Gastroesophageal sphincter (tissue), 4 donors: ENCODE measurements around the gene AP1G2. TPM values are rescaled to one million over a fixed set of nuclear protein-coding genes. Genes with fewer than 3 reads are reported as not detected.

Experiments used
- ATAC-seq: fragments of 150-250 bp; one replicate; pipeline ENCODE4 v1.9.1; 2016; ENCODE audit warnings: mild to moderate bottlenecking, moderate library complexity
- H3K27ac ChIP-seq, 4 donors: fragments of 200-600 bp; sonication (generic) in 3 of 4; 1 replicate in 3 of 4; 2 replicates in 1 of 4; pipeline ENCODE4 v1.5.1; 2016 to 2019
- H3K27me3 ChIP-seq: fragments of 200-600 bp; sonication (generic); one replicate; pipeline ENCODE4 v1.5.1; 2019
- H3K36me3 ChIP-seq, 2 donors: fragments of 200-600 bp; sonication (generic); one replicate each; pipeline ENCODE4 v1.5.1; 2019; ENCODE audit warnings: control low read depth in 1 of 2
- H3K4me1 ChIP-seq, 3 donors: fragments of 200-600 bp; sonication (generic); 1 replicate in 2 of 3; 2 replicates in 1 of 3; pipeline ENCODE4 v1.5.1; 2016 to 2019; ENCODE audit warnings: control low read depth in 2 of 3
- H3K4me3 ChIP-seq, 2 donors: fragments of 200-600 bp; sonication (generic); one replicate each; pipeline ENCODE4 v1.5.1; 2019; ENCODE audit warnings: mild to moderate bottlenecking in 1 of 2, moderate library complexity in 1 of 2
- H3K9me3 ChIP-seq, 3 donors: fragments of 200-600 bp; sonication (generic); one replicate each; pipeline ENCODE4 v1.5.1; 2017 to 2019; ENCODE audit warnings: control low read depth in 2 of 3
- EP300 ChIP-seq: sonication (generic); formaldehyde crosslinking; IDR thresholded peaks from one replicate; pipeline ENCODE4 v1.6.1; 2017; ENCODE audit warnings: antibody characterized with exemption, mild to moderate bottlenecking
- POLR2A ChIP-seq, 2 donors: fragments of 450-650 bp; IDR thresholded peaks; one replicate each; pipeline ENCODE4 v1.6.1; 2017; ENCODE audit warnings: antibody characterized with exemption in 2 of 2, mild to moderate bottlenecking in 2 of 2, moderate library complexity in 1 of 2
- POLR2AphosphoS5 ChIP-seq: sonication (generic); formaldehyde crosslinking; IDR thresholded peaks from one replicate; pipeline ENCODE4 v1.6.1; 2017; ENCODE audit warnings: antibody characterized with exemption
- WGBS, 2 donors: methylation state at CpG; one replicate each; pipeline ENCODE4 v1.1.5; 2018; ENCODE audit warnings: low coverage in 1 of 2; 5-methylcytosine and 5-hydroxymethylcytosine counted together
- total RNA-seq, 4 donors: library from RNA; depleted of rRNA; stranded (reverse); fragments of >200 nt; gene quantifications; one replicate each; pipeline ENCODE4 v1.1.0, GENCODE V29; 2016
- TF ChIP-seq, protein P1 (sequence below), 4 experiments: fragments of 200-600 bp in 2 of 4; fragments of 450-650 bp in 2 of 4; sonication (generic) in 1 of 4; IDR thresholded peaks; one replicate each; pipeline ENCODE4 v1.5.1; 2017 to 2019; ENCODE audit warnings: antibody characterized with exemption in 4 of 4, mild to moderate bottlenecking in 2 of 4, moderate library complexity in 2 of 4

The AP1G2 gene
- total RNA-seq, 4 donors from 2014 or later, result 7.2 to 43.1 (median 21.9) TPM

GRCh38 chr14:23536494-23536893 is 31.1 kb downstream of the AP1G2 start:
- ATAC-seq, result no peak

DNA sequence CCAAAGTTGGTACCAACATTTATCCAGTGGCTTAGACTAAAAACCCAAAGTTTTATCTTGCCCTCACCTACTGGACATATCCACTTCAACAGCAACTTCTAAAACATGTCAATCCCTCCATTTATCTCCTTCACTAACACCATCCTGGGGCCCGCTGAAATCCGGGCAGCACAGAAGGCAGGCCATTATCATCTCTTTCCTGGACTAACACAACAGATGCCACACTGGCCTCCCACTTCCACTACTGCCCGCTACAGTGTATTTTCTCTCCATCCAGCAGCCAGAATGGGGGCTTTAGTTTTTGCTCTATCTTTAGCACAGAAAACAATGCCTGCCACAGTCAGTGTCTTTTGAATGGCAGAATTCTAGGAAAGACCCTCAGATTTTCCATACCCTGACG is 31.6 kb downstream of the AP1G2 start:
- H3K4me1 ChIP-seq, result peaks cover 0 to 4% (median 0%) of the 10 kb centered on the region in 3 donors
- H3K4me3 ChIP-seq, result no peak overlapping the region
- H3K9me3 ChIP-seq, result no peaks in the 10 kb centered on the region
- H3K36me3 ChIP-seq, result peaks cover 0 to 22% of the 10 kb centered on the region in 2 donors
- no peaks in the 10 kb centered on the region for H3K27me3 ChIP-seq
- WGBS, 2 donors, result 68 to 70% methylated on average over 2 to 4 of the region's 4 CpGs
- ATAC-seq, result no peak
- no peak overlapping the region for H3K27ac ChIP-seq
- no peak for TF ChIP-seq POLR2A (IDR thresholded peaks at IDR 0.05)
- TF ChIP-seq, protein P1, sequence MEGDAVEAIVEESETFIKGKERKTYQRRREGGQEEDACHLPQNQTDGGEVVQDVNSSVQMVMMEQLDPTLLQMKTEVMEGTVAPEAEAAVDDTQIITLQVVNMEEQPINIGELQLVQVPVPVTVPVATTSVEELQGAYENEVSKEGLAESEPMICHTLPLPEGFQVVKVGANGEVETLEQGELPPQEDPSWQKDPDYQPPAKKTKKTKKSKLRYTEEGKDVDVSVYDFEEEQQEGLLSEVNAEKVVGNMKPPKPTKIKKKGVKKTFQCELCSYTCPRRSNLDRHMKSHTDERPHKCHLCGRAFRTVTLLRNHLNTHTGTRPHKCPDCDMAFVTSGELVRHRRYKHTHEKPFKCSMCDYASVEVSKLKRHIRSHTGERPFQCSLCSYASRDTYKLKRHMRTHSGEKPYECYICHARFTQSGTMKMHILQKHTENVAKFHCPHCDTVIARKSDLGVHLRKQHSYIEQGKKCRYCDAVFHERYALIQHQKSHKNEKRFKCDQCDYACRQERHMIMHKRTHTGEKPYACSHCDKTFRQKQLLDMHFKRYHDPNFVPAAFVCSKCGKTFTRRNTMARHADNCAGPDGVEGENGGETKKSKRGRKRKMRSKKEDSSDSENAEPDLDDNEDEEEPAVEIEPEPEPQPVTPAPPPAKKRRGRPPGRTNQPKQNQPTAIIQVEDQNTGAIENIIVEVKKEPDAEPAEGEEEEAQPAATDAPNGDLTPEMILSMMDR (IDR thresholded peaks at IDR 0.05), result no peak

More at GRCh38 chr14:23536494-23536893, 31.1 kb downstream of the AP1G2 start:
- H3K27me3 ChIP-seq, result no peaks in the 10 kb centered on the region
- H3K9me3 ChIP-seq, result no peaks in the 10 kb centered on the region
- peaks cover 0 to 22% of the 10 kb centered on the region in 2 donors for H3K36me3 ChIP-seq
- WGBS, 2 donors, result 71 to 83% methylated on average over 1 of the region's 2 CpGs
- H3K4me1 ChIP-seq, result peaks cover 0 to 4% (median 0%) of the 10 kb centered on the region in 3 donors
- TF ChIP-seq EP300 (no peak), POLR2AphosphoS5 (no peak), POLR2A (IDR thresholded peaks at IDR 0.05) (no peak)
- TF ChIP-seq, protein P1 (IDR thresholded peaks at IDR 0.05), result no peak
- no peak overlapping the region for H3K27ac ChIP-seq
- no peak overlapping the region for H3K4me3 ChIP-seq

DNA sequence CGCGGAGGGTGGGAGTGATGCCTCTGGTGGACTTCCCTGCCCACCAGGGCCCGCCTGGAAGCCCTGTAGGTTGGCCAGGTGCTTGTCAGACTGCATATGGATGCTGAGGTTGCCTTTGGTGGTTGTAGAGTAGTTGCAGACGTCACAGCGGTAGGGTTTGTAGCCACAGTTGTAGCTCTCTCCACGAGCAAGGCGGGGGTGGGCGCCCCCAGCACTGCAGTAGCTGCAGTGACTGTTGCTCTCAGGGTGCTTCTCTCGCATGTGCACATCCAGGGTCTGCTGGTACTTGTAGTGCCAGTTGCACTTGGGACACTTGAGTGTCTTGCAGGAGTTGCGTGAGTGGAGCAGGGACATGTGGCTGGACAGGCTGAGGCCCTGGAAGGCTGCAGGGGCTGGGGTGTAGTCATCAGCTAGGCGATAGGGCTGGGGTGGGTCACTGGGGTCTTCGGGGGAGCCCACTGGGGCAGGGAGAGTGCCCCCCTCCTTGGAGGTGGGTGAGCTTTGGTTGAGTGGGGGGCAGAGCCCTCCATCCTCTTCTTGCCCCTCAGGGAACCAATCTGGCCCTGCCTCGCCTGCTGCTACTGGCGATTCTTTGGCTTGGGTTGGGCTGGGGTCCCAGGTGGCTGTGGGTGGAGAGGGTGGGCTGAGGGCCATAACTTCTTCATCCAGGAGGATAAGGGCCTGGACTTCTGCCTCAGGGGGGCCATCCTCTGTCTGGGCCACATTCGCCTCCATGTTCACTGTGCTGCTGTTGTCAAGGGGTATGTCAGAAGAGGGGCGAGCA is 33.7 kb downstream of the AP1G2 start:
- ATAC-seq, result no peak
- 80 to 100% methylated on average over 1 of the region's 16 CpGs for WGBS, 2 donors
- Histone ChIP-seq H3K9me3 (no peaks in the 10 kb centered on the region), H3K36me3 (peaks cover 0 to 22% of the 10 kb centered on the region in 2 donors), H3K4me1 (no peaks in the 10 kb centered on the region), H3K27me3 (no peaks in the 10 kb centered on the region), H3K27ac (no peak overlapping the region), H3K4me3 (no peak overlapping the region)
- TF ChIP-seq POLR2A (IDR thresholded peaks at IDR 0.05), result no peak
- TF ChIP-seq POLR2AphosphoS5, result no peak
- TF ChIP-seq, protein P1 (IDR thresholded peaks at IDR 0.05), result no peak
- no peak for TF ChIP-seq EP300

- no peaks in the 10 kb centered on the region for H3K9me3 ChIP-seq
- H3K27me3 ChIP-seq, result no peaks in the 10 kb centered on the region
- 94% methylated on average over 2 of the region's 7 CpGs; no CpG with 5 or more reads in 1 of the 2 donors for WGBS, 2 donors
- H3K36me3 ChIP-seq, result peaks cover 0 to 22% of the 10 kb centered on the region in 2 donors
- no peak overlapping the region for H3K4me3 ChIP-seq
- no peak for ATAC-seq
- TF ChIP-seq, protein P1 (IDR thresholded peaks at IDR 0.05), result no peak
- TF ChIP-seq POLR2A (IDR thresholded peaks at IDR 0.05) (no peak), EP300 (no peak), POLR2AphosphoS5 (no peak)
- no peaks in the 10 kb centered on the region for H3K4me1 ChIP-seq
- no peak overlapping the region for H3K27ac ChIP-seq
These were observed 34.9 kb downstream of the AP1G2 start for GRCh38 chr14:23532658-23533057.

DNA sequence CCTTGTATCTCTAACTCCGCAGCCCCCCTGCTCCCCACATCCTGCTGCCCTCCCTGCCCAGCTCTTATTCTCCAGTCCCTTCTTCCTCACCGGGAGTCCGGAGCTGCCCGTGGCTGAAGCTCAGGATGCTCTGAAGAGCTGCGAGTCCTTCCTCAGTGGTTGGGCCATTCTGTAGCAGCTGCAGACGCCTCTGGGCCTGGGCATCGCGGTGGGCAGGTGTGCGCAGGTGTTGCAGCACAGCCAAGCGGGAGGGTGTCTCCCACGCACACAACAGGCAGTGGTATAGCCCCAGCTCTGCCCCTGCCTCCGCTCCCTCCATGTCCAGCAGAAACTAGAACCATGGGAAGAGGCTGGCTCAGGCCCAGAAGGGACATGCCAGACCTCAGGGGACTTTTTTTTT is 36.2 kb downstream of the AP1G2 start:
- H3K27me3 ChIP-seq, result no peaks in the 10 kb centered on the region
- H3K36me3 ChIP-seq, result peaks cover 0 to 27% of the 10 kb centered on the region in 2 donors
- no peaks in the 10 kb centered on the region for H3K9me3 ChIP-seq
- TF ChIP-seq POLR2A (IDR thresholded peaks at IDR 0.05) (no peak), EP300 (no peak), POLR2AphosphoS5 (no peak)
- TF ChIP-seq, protein P1 (IDR thresholded peaks at IDR 0.05), result no peak
- H3K4me1 ChIP-seq, result no peaks in the 10 kb centered on the region
- no peak overlapping the region for H3K4me3 ChIP-seq
- ATAC-seq, result no peak
- WGBS, 2 donors, result 80 to 91% methylated on average over 2 to 8 of the region's 12 CpGs
- no peak overlapping the region for H3K27ac ChIP-seq
